Measurements from ENCODE around the gene TXNRD1.

GRCh38 chr12:104323899-104324298 is 108.3 kb downstream of the TXNRD1 start:
- TF ChIP-seq CTCF (IDR thresholded peaks at IDR 0.05) (no peak), POLR2A (IDR thresholded peaks at IDR 0.05) (no peak)

All from thyroid gland (tissue), 4 donors.